ENCODE results near the gene PSMA6. TPM values are rescaled to one million over a fixed set of nuclear protein-coding genes. Genes with fewer than 3 reads are reported as not detected.
"Not testable (repeated sequence)": the region's sequence is repeated elsewhere in the genome, so short reads cannot be mapped to it uniquely, and the experiment has no call there.

PSMA6 gene
- polyA plus RNA-seq, 4 donors = 173 to 189 (median 185) TPM

- DNase-seq (ENCODE audit: low read depth in 4 of 4, low spot score in 3 of 4) = no peak
Measured at GRCh38 chr14:35281341-35281740, 10.8 kb upstream of the PSMA6 start.

DNA sequence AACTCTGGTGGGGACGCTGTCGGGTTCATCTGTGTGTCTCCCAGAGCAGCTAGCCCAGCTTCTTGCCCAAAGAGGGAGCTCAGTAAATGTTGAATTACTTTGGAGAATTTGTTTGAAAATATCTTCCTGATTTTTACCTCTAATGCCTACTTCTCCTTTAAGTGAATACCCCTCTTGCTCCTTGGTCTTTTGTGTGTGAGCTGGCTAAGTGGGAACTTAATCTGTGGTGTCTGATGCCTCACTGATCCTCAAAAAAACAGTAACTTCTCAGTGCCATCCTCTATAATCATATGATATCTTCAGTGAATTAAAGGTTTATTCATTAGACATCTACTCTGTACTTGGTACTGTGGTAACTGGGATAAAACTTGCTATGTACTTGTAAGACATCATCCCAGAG is 7.7 kb upstream of the PSMA6 start:
- DNase-seq (ENCODE audit: low read depth in 4 of 4, low spot score in 3 of 4) = no peak

DNA sequence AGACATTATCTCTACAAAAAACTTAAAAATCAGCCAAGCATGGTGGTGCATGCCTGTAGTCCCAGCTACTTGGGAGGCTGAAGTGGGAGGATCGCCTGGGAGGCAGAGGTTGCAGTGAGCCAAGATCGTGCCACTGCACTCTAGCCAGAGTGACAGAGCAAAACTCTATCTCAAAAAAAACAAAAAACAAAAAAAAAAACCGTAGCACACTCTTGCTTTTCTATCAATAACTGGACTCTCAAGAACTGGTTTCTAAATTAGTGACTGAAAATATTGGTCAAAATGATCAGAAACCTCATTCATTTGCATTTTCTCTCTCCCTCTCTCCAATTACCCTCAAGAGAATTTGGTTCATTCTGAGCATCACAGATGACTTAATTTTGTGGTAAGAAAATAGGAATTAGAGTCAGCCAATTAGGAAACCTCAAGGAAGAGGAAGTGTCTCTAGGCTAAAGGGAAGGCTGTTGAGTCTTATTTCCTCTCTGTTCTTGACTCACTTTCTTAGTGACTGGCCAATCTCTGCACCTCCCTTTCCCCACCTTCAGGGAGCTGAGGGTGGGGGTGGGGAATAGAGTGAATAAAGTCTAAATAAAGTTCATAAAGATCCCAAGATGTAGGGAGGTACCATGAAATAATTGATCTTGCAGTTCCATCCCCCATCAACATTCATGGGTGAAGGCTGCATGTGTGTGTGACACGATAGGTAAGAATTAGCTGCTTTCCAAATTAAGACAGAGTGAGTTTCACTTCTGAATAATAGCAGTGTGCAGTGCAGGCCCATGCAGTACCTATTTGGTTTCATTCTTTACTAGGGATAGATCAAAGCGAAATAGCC is 6.8 kb upstream of the PSMA6 start:
- DNase-seq (ENCODE audit: low read depth in 4 of 4, low spot score in 3 of 4) = no peak

DNA sequence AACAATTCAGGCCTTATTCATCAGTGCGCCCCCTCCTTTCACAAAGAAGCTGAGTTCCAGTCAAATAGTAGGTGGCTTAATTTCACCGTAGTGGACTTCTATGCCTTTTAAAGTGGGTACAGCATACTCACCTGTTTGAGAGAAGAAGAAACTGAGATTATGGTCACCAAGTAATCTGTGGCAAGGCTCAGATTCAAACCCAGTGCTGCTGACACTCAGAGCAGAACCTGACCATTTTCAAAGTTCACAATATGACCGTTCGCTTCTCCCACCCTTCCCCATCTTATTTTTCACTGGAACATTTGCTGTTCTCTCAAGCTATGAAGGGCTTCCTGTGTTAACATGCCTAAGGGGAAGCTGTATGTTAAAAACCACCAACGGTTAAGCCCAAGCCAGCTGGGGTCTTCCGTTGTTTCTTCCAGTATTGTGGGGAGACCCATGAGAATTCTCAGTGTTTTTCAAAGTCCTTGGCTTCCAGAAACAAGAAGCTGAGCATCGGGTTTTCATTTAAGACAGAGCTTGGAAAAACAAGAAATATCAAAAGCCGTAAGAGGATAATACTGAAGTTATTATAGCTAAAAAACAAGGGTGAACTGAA is 6.1 kb upstream of the PSMA6 start:
- DNase-seq (ENCODE audit: low read depth in 4 of 4, low spot score in 3 of 4) = no peak

GRCh38 chr14:35286707-35287106 is 5.5 kb upstream of the PSMA6 start:
- no peak for DNase-seq (ENCODE audit: low read depth in 4 of 4, low spot score in 3 of 4)

- DNase-seq (ENCODE audit: low read depth in 4 of 4, low spot score in 3 of 4) = no peak
Measured at GRCh38 chr14:35287431-35288013, 4.7 kb upstream of the PSMA6 start.

- DNase-seq (ENCODE audit: low read depth in 4 of 4, low spot score in 3 of 4) = no peak
Measured at GRCh38 chr14:35289623-35290022, 2.6 kb upstream of the PSMA6 start.

GRCh38 chr14:35292770-35293561 is 784 bp downstream of the PSMA6 start:
- DNase-seq (ENCODE audit: low read depth in 4 of 4, low spot score in 3 of 4) = no peak

- no peak for DNase-seq (ENCODE audit: low read depth in 4 of 4, low spot score in 3 of 4)
Measured at GRCh38 chr14:35295845-35296161, 3.6 kb downstream of the PSMA6 start.

GRCh38 chr14:35296545-35296944 is 4.4 kb downstream of the PSMA6 start:
- no peak for DNase-seq (ENCODE audit: low read depth in 4 of 4, low spot score in 3 of 4)

DNA sequence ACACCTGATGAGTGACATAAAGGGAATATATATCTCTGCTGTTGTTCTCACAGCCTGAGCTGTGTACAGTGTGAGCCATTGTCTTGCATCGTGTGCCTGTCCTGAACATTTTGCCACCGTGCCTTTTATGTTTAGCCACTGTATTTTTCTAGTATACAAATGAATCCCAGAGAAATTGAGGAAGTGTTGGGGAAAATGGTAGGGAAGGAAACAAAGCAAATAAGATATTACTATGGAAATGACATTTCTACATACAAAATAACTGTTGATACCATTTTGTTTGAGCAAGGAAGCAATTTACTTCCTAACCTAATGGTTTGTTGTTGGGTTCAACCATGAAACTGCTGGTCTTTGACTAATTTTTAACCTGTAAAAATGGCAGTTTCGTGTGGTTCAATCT is 5.5 kb downstream of the PSMA6 start:
- no peak for DNase-seq (ENCODE audit: low read depth in 4 of 4, low spot score in 3 of 4)

- DNase-seq (ENCODE audit: low read depth in 4 of 4, low spot score in 3 of 4) = no peak
Measured at GRCh38 chr14:35298351-35298750, 6.2 kb downstream of the PSMA6 start.

DNA sequence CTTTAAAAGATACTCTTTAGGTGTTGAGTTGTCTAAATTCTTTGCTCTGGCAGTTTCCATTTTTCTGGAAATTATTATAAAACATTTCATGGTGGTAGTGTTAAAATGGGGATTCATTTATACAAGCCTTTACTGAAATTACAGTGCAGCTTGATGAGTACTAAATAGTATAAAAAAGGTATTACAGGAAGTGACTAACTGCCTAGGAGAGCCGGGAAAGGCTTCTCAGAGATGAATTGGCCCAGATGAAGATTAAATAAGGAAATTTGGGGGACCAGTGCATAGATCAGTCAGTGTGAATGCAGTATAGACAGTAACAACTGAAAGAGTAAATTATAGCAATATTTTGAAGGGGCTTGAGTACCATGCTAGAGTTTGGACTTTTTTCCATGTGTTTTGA is 7.5 kb downstream of the PSMA6 start:
- DNase-seq (ENCODE audit: low read depth in 4 of 4, low spot score in 3 of 4) = no peak

- DNase-seq (ENCODE audit: low read depth in 4 of 4, low spot score in 3 of 4) = no peak
Measured at GRCh38 chr14:35300228-35300627, 8.0 kb downstream of the PSMA6 start.

GRCh38 chr14:35301334-35301733 is 9.2 kb downstream of the PSMA6 start:
- not testable (repeated sequence) for DNase-seq (ENCODE audit: low read depth in 4 of 4, low spot score in 3 of 4)

- DNase-seq (ENCODE audit: low read depth in 4 of 4, low spot score in 3 of 4) = no peak
Measured at GRCh38 chr14:35301735-35302528, 9.8 kb downstream of the PSMA6 start.

DNA sequence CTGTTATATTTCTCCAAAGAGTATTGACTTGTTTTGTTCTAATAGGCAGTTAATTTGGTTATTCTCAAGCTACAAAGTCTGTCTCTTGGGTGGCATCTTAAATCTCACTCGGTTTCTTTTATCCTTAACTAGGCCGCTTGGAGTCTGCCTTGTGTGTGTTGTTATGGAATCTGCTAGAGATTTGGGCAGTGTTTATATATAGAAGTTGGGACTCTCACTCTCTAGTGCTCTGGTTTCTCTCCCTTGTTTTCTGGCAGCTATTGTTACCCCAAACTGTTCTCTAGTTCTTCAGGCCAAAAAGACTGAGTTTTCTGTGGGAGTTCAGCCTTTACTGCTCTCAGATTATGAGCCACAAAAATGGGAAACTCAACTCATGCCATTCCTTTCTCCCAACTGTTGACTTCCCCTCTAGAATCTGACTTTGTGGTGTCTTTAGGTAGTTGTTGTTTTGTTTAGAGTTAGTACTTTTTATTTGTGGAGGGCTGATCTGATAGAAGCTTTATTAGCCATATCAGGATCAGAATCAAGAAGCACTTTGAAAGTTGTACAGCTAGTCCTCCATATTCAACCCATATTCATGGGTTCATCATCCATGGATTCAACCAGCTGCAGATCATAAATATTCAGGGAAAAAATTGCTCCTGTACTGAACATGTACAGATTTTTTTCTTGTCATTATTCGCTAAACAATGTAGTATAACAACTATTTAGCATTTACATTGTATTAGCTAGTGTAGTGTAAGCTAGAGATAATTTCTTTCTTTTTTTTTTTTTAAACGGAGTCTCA is 11.2 kb downstream of the PSMA6 start:
- no peak for DNase-seq (ENCODE audit: low read depth in 4 of 4, low spot score in 3 of 4)

DNA sequence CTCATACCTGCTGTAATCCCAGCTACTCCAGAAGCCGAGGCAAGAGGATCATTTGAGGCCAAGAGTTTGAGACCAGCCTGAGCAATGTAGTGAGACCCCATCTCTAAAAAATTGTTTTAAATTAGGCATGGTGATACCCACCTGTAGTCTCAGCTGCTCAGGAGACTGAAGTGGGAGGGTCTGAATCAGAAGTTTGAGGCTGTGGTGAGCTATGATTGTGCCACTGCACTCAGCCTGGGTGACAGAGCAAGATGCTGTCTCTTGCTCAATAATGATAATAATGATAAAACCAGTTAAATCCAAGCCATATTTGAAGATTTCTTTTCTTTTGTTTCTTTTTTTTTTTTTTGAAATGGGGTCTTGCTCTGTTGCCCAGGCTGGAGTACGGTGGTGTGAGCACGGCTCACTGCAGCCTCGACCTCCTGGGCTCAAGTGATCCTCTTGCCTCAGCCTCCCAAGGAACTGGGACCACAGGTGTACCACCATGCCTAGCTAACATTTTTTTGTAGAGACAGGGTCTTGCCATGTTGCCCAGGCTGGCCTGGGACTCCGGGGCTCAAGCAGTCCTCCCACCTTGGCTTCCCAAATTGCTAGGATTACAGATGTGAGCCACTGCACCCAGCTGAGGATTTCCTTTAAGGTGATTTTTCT is 12.8 kb downstream of the PSMA6 start:
- DNase-seq (ENCODE audit: low read depth in 4 of 4, low spot score in 3 of 4) = no peak

- no peak for DNase-seq (ENCODE audit: low read depth in 4 of 4, low spot score in 3 of 4)
Measured at GRCh38 chr14:35305633-35306032, 13.5 kb downstream of the PSMA6 start.

Data from right renal pelvis (tissue), 4 donors.